Stimulated activated naive CD8-positive, alpha-beta T cell treated with anti-CD3 and anti-CD28 coated beads, Interleukin-15, Interleukin-2, amounts not matched to agents 100 U/mL and 50 U/mL, for 24 hours (primary cell): ENCODE data around the gene CRKL.
"Not testable (repeated sequence)": the region's sequence is repeated elsewhere in the genome, so short reads cannot be mapped to it uniquely, and the experiment has no call there.

ENCODE experiments used
- ATAC-seq: fragments of 150-1000 bp; cut with Tn5 transposase; one replicate; pipeline ENCODE4 v1.10.0; 2021
- DNase-seq: peaks from one replicate; pipeline ENCODE4 v3.0.0; 2021

Gene CRKL, protein sequence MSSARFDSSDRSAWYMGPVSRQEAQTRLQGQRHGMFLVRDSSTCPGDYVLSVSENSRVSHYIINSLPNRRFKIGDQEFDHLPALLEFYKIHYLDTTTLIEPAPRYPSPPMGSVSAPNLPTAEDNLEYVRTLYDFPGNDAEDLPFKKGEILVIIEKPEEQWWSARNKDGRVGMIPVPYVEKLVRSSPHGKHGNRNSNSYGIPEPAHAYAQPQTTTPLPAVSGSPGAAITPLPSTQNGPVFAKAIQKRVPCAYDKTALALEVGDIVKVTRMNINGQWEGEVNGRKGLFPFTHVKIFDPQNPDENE

DNA sequence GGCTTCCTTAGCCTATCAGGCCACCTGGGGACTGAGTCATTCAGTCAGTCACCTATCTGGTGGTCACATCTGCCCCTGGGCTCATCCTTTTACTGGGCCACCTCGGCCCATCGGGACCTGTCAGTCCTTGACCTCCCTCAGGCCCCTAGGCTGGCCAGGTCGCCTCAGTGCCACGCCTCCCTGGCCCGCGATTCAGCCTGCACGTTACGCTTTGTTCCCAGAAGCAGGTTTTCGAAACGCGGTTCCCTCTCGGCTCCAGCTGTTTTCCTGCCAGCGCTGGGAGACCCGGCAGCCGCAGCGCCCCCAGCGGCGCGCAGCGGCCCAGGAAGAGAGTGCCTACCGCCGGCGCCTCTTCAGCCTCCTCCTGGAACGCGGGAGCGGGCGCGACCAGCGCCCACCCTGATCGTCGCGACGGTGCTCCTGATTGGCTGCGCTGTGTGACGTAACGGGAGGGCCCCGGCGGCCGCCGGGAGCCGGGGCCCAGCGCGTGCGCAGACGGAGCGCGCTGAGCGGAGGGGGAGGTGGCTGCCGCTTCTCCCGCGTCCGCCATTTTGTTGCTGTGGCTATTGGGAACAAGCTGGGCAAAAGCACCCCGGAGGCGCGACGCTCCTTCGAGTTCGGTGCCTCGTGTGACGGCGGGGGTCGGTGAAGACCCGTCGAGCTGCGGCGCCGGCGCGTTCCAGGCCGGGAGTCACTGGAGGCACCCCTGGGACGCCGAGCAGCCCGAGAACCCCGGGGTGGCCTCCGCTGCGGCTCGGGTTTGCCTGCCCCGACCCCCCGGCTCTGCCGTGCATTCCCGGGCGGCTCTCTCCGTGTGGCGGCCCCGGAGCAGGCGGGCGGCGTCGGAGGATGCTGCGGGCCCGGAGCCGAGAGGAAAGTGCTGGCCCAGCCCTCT is at the start of gene CRKL:
Gene CRKL (plus strand): TSS at position 492 of the 895 bp plus-strand sequence. CDS start 528 bp downstream, outside the sequence.
- peak; percentile 99 for ATAC-seq
- DNase-seq: peak; percentile 97

DNA sequence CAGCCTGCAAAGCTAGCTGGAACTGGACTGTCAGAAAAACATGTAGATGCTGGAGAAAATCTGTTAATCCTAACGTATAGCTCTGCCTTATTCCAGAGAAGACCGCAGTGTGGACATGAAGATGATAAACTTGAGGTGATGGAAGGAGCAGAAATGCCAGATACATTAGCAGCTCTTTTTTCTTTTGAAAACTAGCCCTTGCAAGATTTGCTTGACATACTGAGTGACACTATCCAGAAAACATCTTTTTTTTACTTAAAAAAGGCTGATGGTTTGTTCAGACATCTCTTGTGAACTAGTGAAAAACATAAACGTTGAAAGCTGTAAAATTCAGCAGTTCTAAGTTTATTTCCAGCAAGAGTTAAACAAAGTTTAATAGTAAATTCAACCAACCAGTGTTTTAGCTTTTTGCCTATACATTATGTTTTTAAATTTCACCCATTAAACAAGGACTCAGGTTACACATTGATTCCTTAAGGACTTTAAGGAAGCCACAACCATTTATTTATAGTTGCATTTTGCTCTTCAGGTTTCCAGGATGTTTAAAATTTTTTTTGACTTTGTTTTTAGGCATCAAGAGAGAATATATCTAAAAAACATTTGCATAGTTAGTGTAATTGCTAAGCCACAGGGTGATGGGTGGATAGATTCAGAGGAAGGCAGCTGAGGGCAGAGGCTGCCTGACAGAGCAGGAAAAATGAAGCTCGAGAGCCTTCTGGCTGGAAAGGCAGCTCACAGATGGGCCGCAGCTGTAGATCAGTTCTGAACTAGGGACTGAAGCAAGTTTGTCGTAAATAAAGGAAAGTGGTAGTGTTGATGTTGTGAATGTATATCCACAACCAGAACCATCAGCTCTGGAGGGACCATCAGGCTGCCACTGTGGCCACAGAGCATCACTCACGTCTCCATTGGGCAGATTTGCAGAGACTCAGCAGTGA is 48.9 kb upstream of the CRKL start:
- ATAC-seq: no peak

DNA sequence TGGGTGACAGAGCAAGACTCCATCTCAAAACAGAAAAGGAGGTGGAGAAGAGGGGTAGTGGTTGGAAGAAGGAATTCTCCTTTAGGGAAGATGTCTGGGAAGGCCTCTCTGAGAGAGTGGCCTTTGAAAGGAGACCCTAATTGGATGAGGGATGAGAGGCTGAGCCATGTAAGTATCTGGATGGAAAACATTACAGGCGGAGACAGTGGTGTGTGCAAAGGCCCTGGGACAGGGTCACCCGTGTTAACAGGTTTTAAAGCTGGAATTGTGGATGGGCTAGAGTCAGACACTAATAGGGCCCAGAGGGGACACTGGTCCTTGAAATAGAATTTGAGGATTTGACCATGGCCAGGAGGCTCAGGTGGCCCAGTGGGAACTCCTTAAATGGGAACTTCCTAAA is 48.0 kb upstream of the CRKL start:
- no peak for ATAC-seq

More for the DNA sequence above, 48.9 kb upstream of the CRKL start:
- no peak for DNase-seq

DNA sequence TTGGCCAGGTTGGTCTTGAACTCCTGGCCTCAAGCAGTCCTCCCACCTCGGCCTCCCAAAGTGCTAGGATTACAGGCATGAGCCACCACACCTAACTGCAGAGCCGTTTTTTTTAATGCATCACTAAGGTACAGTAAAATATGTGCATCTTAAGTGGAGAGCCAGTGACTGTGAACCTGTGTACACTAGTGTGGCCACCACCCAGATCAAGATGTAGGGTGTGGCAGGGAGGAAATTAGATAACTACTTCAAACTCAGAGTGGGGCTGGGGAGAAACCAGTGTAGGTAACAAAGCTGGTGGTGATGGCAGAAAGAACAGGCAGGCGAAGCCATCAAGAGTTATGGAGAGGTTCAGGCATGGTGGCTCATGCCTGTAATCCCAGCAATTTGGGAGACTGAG is 44.0 kb upstream of the CRKL start:
- no peak for DNase-seq
- no peak for ATAC-seq

More for the DNA sequence above, 48.0 kb upstream of the CRKL start:
- DNase-seq: no peak

DNA sequence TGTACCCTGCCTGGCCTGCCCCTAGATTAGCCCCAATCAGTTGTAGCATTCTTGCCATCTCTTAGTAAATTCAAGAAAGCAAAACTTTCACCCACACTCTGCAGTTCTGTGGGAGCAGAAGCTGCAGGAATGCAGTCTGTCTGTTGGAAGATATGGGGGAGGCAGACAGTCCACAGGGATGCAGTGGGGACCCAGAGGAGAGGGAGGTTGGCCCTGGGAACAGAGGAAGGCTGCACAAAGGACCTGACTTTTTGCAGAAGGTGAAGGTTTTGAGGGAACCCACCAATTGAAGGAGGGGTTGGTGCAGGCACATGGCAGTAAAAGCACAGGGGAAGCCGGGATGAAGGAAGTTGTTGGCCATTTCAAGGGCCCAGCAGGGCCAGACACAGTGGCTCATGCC is 41.9 kb upstream of the CRKL start:
- ATAC-seq (no peak), DNase-seq (no peak)

DNA sequence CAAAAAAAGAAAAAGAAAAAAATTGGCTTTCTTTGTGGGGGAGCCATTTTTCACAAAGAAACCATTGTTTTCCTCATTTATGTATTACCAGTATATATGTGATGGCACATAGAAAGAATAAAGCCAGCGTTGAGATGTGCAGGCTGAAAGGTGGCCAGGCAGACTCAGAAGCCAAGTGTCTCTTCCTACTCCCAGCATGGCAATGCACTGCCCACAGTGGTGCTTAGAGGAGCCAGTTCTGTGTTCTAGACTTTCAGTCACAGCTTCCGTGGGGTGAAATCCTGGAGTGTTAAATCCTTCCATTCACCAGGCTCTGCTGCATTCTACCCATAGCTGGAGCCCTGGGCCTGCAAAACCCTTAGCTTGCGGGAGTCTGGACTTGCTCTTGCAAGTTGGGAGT is 39.5 kb upstream of the CRKL start:
- DNase-seq (no peak), ATAC-seq (no peak)

DNA sequence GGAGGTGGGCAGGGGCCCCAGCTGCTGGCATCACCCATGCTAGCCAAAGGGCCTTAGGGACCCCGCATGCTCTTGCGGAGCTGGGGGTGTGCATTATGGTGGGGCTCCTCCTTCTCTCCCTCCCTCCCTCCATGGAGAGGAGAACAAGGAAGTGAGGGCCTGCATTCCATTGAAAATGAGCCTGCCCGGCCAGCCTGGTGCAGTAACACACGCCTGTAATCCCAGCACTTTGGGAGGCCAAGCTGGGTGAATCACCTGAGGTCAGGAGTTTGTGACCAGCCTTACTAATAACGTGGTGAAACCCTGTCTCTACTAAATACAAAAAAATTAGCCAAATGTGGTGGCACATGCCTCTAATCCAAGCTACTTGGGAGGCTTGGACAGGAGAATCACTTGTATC is 36.0 kb upstream of the CRKL start:
- ATAC-seq: no peak
- DNase-seq: no peak

DNA sequence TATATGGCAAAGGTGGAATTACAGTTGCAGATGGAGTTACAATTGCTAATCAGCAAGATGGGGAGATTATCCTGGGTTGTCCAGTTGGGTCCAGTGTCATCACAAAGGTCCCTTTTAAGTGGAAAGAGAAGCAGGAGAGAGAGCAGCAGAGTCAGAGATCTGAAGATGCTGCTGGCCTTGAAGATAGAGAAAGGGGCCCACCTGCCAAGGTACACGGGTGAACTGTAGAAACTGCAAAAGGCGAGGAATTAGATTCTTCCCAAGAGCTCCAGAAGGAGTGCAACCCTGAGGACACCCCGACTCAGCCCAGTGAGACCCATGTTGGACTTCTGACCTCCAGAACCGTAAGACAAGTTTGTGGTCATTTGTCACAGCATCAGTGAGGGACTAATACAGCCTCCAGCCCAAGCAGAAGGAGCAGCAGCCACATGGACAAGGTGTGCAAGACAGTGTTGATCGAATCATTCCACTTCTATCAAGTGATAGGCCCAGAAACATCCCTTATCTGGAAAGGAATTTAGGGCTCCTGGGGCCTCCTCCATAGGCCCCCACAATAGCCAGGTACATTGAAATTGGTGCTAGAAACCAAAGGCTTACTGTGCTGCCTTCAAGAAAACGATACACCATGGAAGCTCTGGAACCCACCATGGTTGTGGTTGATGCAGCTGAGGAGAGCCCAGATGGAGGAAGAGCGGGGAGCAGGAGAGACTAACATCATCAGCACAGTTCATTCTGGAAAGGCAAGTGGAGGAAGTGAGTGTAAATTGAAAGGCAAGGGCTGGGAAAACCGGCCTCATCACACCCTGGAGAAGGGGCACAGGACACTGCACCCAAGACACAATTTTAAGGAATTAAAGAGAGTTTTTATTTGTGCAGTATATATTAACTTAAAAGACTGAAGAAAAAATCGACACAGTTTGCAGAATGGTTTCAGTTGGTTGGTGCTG is 35.1 kb upstream of the CRKL start:
- ATAC-seq (no peak), DNase-seq (no peak)

DNA sequence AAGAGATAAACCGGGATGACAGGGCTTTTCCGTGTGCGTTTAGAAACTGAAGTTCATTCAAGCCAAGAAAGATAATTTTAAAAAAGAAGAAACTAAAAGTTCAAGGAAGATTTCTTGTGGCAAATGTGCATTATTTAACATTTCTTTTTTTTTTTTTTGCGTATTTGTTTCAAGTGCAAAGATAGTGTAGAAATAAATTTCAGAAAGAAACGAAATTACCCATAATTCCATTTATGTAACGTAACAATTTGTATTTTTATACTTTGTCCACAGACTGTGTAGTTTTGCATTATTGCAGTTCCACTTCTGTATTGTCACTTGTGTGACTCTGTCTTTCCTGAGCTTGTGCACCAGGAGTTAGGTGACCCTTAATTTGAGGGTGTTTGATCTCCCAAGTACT is 34.4 kb upstream of the CRKL start:
- ATAC-seq (no peak), DNase-seq (no peak)

DNA sequence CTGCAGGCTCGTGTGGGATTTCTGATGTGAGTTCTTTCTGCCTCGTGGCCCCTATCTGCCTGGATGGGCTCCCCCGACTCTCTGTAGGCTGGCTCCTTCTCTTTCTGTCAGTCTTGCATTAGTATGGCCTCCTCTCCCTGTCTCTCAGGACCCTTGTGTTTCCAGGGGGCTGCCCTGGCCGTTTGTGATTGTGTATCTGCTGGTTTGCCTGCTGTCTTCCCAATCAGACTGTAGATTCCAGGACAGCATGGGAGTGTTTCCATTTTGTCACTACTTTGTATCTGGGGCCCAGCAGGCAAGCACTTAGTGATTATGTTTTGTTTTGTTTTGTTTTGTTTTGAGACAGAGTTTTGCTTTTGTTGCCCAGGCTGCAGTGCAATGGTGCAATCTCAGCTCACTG is 32.8 kb upstream of the CRKL start:
- ATAC-seq (peak; percentile 3), DNase-seq (no peak)

DNA sequence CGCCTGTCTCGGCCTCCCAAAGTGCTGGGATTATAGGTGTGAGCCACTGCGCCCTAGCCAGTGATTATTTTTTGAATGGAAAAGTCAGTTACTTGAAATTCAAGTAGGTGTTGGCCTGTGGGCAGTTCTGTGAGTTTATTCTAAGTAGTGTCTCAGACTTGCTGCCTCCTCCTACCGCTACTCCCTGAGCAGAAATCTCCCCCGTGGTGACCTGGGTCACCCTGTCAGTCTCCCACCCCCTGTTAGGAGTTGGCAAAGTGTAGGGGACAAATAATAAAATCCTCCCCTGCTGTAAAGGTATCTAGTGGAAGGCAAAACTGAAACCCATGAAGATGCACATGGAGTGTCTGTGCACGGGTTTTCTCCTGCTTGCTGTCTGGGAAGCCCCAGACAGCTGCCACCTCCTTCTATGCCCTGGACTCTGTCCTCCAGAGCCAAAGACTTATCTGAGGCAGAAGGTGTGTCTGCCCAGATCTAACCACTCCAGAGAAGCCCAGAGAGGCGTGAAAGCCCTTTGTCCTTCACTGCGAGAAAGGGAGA is 32.1 kb upstream of the CRKL start:
- DNase-seq (no peak), ATAC-seq (no peak)

DNA sequence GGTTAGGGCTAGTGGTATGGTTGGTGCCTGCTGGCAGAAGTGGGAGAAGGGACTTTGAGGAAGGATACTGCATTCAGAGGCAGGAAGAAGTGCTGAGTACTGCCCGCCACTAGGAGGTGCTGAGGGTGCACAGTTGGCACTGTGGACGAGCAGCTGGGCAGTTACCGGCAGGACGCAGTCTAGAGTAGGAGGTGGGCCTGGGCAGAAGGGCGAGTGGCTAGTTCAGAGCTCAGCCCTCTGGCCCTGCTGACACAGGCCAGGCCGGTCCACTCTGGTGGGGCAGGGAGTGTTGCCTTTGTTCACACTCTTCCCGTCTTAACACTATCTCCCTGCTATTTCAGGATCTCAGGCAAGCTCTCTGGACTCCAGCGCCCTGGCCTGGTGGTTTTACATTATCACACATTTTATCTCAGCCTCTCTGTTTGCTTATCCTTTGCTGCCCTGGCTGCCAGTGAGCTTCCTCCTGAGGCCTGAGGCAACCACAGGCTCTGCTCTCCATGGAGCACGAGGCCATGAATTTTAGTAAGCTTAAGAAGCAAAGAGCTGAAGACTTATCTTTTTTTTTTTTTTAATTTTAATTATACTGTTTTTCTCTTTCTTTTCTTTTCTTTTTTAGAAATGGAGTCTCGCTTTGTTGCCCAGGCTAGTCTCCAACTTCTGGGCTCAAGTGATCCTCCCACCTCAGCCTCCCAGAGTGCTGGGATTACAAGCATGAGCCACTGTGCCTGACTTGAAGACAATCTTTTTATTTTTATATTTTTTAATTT is 31.5 kb upstream of the CRKL start:
- peak; percentile 67 for ATAC-seq

DNA sequence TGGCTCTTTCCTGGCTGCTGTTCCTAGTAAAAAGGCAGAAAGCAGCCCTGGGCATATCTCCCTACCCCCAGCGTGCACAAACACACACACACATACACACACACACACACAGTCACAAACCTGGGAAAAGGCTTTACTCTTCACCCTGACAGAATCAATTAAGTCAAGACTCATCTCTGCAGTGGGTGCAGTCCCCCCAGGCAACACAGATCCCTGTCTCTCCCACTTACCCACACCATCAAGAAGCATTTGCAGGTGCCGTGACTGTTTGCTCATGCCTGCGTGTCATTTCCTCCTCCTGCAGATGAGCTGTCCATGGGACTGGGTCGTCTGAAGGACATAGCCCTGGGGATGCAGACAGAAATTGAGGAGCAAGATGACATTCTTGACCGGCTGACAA is 29.8 kb upstream of the CRKL start:
- DNase-seq (no peak), ATAC-seq (no peak)

More for the DNA sequence above, 31.5 kb upstream of the CRKL start:
- DNase-seq: peak; percentile 61

DNA sequence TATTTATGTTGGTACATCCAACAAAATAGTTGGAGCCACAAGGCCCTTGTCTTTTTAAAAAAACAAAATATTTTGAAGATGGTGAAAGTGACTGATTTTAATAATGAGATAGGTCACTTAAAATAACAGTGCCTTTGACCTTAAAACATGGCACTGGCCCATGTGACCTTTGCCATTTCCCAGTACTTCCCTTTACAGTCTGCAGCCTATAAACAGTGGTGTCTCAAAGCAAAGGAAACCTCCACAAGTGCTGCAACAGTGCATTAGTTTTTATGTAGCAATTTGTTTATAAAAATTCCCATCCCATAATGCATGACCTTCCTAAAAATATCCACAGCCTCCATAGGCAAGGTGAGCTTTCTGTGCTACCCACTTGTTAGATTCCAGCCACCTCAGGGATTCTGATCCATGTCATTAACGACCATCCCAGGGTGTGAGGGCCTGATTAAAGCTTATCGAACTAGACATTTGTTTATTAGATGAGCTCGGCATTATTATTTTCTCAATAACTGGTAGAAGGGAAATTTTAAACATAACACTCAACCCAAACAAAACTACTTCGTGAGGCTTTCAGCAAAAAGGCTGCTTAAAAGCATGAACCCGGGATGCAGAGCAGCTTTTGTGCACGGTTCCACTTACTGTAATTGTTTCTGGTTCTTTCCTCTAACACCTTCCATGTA is 28.0 kb upstream of the CRKL start:
- no peak for ATAC-seq
- DNase-seq: no peak

DNA sequence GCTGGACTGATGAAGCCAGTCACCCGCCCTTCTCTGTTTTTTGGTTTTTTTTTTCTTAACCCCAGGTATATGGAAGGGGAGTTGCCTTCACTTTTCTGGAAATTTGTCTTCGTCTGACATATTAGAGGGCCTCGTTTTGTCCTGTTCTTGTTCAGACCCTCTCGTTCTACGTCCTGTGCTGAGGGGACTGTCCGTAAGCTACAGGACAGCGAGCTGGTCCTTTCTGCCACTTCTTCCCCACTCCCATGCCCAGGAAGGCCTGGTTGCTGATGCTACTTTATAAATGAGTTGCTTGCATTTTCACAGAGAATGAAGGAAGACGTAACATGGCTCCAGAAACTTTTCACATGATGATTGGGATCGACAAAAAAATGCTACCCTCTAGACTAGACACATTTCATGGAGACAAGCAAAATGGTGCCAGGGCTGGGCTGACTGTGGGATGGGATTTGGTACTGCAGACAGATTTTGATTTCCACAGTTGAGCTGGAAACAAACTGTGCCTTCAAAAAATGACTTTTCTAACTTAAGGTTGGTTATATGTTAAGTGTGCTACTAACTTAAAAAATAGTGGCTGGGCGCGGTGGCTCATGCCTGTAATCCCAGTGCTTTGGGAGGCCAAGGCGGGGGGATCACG is 27.2 kb upstream of the CRKL start:
- DNase-seq: no peak
- no peak for ATAC-seq

DNA sequence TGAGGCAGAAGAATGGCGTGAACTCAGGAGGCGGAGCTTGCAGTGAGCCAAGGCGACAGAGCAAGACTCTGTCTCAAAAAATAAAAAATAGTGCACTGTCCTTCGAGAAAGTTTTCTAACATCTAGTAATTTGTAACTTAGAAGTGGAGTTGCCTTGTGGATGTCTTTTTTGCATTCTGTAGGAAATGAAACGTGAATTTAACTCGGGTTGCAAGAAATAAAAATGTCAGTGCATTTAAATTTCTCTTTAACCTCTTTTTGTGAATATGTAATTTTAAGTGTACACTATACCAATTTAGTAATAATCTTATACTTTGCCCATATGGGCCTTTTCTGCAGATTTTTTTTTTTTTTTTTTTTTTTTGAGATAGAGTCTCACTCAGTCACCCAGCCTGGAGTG is 26.2 kb upstream of the CRKL start:
- no peak for ATAC-seq
- DNase-seq: no peak

DNA sequence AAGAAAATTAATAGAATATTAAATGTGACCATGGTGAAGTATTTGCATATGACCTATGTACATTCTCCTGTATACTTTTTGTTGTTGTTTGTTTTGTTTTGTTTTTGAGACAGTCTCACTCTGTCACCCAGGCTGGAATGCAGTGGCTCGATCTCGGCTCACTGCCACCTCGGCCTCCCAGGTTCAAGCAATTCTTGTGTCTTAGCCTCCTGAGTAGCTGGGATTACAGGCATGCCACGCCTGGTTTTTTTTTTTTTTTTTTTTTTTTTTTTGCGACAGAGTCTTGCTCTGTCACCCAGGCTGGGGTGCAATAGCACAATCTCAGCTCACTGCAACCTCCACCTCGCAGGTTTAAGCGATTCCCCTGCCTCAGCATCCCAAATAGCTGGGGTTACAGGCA is 19.5 kb upstream of the CRKL start:
- DNase-seq, ATAC-seq: not testable (repeated sequence)

DNA sequence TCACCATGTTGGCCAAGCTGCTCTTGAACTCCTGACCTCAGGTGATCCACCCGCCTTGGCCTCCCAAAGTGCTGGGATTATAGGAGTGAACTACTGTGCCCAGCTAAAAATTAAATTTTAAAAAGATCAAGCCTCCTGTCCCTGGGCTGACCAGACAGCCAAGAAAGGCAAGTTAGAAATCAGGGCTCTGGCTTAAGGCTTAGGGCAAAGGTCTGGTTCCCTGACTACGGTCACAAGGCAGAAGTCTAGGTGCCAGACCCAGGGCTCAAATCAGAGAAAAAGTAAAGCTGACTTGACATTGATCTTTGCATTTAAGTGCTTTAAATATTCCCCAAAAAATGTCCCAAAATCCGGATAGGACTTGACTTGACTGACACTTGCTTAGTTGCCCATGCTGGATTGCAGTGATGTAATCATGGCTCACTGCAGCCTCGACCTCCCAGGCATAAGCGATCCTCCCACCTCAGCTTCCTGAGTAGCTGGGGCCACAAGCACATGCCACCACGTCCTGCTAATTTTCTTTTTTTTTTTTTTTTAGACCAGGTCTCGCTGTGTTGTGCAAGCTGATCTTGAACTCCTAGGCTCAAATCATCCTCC is 17.3 kb upstream of the CRKL start:
- no peak for DNase-seq
- ATAC-seq: no peak
